Vagina (tissue), 2 donors: Measurements from ENCODE around the gene KNCN. TPM values are rescaled to one million over a fixed set of nuclear protein-coding genes. Genes with fewer than 3 reads are reported as not detected.

Source experiments
- DNase-seq, 2 donors: peaks; one replicate each; pipeline ENCODE4 v3.0.0-alpha.2; 2017; ENCODE audit errors: extremely low spot score in 2 of 2
- H3K27ac ChIP-seq: fragments of 200-600 bp; sonication (generic); one replicate; pipeline ENCODE4 v1.5.1; 2019
- H3K27me3 ChIP-seq: fragments of 200-600 bp; sonication (generic); one replicate; pipeline ENCODE4 v1.5.1; 2019
- H3K36me3 ChIP-seq, 2 donors: fragments of 200-600 bp; sonication (generic); one replicate each; pipeline ENCODE4 v1.5.1; 2017 to 2019
- H3K4me1 ChIP-seq: fragments of 200-600 bp; sonication (generic); one replicate; pipeline ENCODE4 v1.5.1; 2019
- H3K4me3 ChIP-seq, 2 donors: fragments of 200-600 bp; sonication (generic); 1 replicate in 1 of 2; 2 replicates in 1 of 2; pipeline ENCODE4 v1.5.1; 2016 to 2019
- H3K9me3 ChIP-seq: fragments of 200-600 bp; sonication (generic); one replicate; pipeline ENCODE4 v1.5.1; 2019
- POLR2A ChIP-seq, 2 donors: fragments of 450-650 bp; IDR thresholded peaks; one replicate each; pipeline ENCODE4 v1.6.1; 2017; ENCODE audit warnings: antibody characterized with exemption in 2 of 2, mild to moderate bottlenecking in 2 of 2, moderate library complexity in 2 of 2
- POLR2AphosphoS5 ChIP-seq, 2 donors: sonication (generic); formaldehyde crosslinking; IDR thresholded peaks; one replicate each; pipeline ENCODE4 v1.9.0; 2017; ENCODE audit warnings: antibody characterized with exemption in 2 of 2, mild to moderate bottlenecking in 2 of 2, low read depth in 1 of 2; ENCODE audit not compliant: insufficient read depth in 1 of 2
- intact Hi-C: fragments of 100-400 bp; cut with DNase I; formaldehyde crosslinking; loops from one replicate; pipeline ENCODE4 v1.15.1; 2023
- total RNA-seq: library from RNA; depleted of rRNA; stranded (reverse); fragments of >200 nt; gene quantifications from one replicate; pipeline ENCODE4 v1.2.3, GENCODE V29; 2016
- TF ChIP-seq, protein P1 (sequence below), 3 experiments: fragments of 450-650 bp in 2 of 3; fragments of 200-600 bp in 1 of 3; sonication (generic) in 1 of 3; IDR thresholded peaks; one replicate each; pipeline ENCODE4 v1.5.1; 2017 to 2019; ENCODE audit warnings: antibody characterized with exemption in 3 of 3, mild to moderate bottlenecking in 2 of 3, moderate library complexity in 2 of 3

The KNCN gene
- total RNA-seq, 1 donor from 2014 or later = not detected

DNA sequence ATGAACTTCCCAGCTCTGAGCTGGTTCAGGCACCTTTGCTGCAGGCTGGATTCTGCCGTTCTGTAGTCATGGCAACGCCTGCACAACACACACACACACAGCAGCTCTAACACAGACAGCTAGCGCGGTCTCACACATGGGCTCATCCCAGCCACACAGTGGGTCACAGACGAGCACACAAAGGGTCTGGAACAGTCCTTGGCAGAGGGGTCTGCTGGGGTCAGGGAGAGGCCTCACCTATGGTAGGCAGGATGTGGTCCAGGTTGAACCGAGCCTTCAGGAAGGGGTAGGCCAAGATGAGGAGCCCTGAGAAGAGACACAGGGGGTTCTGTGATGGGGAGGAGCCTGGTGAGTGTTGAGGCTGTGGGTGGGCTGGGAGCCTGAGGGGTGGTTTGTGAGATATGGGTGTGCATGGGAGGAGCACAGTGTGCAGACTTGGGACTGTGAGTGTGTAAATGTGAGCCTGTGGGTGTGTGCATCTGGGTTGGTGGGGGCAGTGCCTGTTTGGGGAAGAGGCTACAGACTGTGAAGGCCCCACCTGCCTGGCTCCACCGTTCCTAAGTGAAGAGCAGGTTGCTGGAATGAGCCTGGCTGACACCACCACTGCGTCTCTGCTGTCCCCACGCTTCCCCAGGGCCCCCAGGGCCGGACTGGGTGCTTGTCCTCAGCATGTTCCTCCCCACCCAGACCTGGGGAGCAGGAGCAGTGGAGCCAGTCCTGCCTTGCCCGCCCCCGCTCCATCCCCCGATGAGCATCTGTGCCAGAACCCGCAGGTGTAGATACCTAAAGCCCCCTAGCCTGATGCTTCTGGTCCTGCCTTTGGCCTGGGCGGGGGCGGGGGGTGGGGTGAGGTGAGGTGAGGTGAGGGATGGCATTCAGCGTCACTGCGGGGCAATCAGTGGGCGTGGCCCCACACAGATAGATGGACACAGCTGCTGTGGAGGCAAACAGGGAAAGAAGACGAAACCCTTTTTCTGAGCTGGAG lies 1.5 kb downstream of the KNCN start:
- no peaks in the 10 kb centered on the region for H3K9me3 ChIP-seq
- H3K4me1 ChIP-seq = no peaks in the 10 kb centered on the region
- no peak overlapping the region for H3K4me3 ChIP-seq
- H3K27me3 ChIP-seq = no peaks in the 10 kb centered on the region
- H3K36me3 ChIP-seq = no peaks in the 10 kb centered on the region
- no peak overlapping the region for H3K27ac ChIP-seq
- no peak for TF ChIP-seq POLR2A (IDR thresholded peaks at IDR 0.05)
- TF ChIP-seq POLR2AphosphoS5 (IDR thresholded peaks at IDR 0.05; ENCODE audit: insufficient read depth in 1 of 2, low read depth in 1 of 2) = no peak
- TF ChIP-seq, protein P1, sequence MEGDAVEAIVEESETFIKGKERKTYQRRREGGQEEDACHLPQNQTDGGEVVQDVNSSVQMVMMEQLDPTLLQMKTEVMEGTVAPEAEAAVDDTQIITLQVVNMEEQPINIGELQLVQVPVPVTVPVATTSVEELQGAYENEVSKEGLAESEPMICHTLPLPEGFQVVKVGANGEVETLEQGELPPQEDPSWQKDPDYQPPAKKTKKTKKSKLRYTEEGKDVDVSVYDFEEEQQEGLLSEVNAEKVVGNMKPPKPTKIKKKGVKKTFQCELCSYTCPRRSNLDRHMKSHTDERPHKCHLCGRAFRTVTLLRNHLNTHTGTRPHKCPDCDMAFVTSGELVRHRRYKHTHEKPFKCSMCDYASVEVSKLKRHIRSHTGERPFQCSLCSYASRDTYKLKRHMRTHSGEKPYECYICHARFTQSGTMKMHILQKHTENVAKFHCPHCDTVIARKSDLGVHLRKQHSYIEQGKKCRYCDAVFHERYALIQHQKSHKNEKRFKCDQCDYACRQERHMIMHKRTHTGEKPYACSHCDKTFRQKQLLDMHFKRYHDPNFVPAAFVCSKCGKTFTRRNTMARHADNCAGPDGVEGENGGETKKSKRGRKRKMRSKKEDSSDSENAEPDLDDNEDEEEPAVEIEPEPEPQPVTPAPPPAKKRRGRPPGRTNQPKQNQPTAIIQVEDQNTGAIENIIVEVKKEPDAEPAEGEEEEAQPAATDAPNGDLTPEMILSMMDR (IDR thresholded peaks at IDR 0.05) = no peak
- DNase-seq = no peak
- intact Hi-C loops = loop anchor here (10.0 kb wide), 1 partner anchor 175 kb away; no protein-coding TSS in a partner anchor

DNA sequence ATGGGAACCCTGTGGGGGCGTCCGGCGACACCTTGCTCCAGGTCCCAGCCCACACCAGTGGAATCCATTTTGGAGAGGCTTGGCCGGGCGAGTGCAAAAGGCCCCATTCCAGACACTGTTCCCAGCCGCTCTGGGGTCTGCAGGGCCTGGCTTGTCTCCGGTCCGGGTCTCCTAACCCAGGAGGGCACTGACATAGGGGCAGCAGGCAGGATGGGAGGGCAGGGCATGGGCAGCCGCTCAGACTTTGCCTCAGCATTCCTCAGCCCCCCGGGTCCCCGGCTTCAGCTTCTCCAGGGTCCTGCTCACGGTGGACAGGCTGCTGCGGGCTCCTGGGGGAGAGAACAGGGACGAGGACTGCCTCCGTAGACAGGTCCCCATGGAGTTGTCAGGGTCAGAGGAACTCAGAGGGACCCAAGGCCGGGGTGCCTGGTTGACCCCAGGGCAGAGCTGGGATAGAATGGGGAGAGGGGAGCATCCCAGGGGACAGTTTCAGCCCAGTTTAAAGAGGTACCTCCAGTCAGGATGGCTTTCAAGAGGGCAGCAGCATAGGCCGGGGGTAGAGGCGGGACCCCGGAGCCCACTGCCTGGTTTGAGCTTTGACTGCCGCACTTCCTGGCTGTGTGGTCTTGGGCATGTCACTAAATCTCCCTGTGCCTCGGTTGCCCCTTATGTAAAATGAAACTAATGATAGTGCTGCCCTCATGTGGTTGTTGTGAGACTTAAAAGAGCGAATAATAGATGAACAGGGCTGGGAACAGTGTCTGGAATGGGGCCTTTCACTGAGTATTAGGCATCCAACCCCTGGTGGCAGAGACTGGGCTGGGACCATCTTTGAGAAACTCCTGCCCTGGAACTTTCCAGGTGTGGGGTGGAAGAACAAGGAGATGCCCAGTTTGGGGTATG lies 3.7 kb downstream of the KNCN start:
- H3K4me1 ChIP-seq = peaks cover 9% of the 10 kb centered on the region
- H3K36me3 ChIP-seq = no peaks in the 10 kb centered on the region
- no peak overlapping the region for H3K4me3 ChIP-seq
- no peak for TF ChIP-seq POLR2A (IDR thresholded peaks at IDR 0.05)
- TF ChIP-seq, protein P1 (IDR thresholded peaks at IDR 0.05) = peak in 1 of 3 experiments; percentile 38
- no peak for TF ChIP-seq POLR2AphosphoS5 (IDR thresholded peaks at IDR 0.05; ENCODE audit: insufficient read depth in 1 of 2, low read depth in 1 of 2)
- DNase-seq = no peak
- intact Hi-C loops = loop anchor here (10.0 kb wide), 1 partner anchor 177 kb away; no protein-coding TSS in a partner anchor
- H3K27me3 ChIP-seq = peaks cover 8% of the 10 kb centered on the region
- H3K9me3 ChIP-seq = no peaks in the 10 kb centered on the region
- H3K27ac ChIP-seq = no peak overlapping the region

DNA sequence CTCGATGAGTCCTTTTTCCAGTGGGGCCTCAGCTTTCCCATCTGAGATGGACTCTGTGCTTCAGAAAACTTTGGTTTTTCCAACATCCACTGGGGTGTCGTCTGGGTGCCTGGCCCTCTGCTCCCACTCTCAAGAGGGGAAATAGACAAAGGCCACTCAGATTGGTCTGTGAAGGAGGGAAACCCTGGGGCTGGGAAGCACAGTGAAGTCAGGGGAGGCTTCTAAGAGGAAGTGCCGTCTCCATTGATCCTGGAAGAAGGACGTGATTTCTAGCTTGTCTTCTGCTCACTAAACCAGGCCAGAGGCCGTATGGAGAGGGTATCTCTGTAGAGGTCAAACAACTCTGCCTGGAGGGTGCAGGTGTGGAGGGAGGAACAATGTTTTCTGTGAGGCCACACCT lies 5.2 kb downstream of the KNCN start:
- Histone ChIP-seq H3K36me3 (no peaks in the 10 kb centered on the region), H3K27ac (no peak overlapping the region), H3K27me3 (peaks cover 8% of the 10 kb centered on the region), H3K9me3 (no peaks in the 10 kb centered on the region), H3K4me3 (no peak overlapping the region), H3K4me1 (peaks cover 9% of the 10 kb centered on the region)
- intact Hi-C loops = loop anchor here (10.0 kb wide), 1 partner anchor 179 kb away; no protein-coding TSS in a partner anchor
- TF ChIP-seq POLR2A (IDR thresholded peaks at IDR 0.05) = no peak
- TF ChIP-seq, protein P1 (IDR thresholded peaks at IDR 0.05) = no peak
- TF ChIP-seq POLR2AphosphoS5 (IDR thresholded peaks at IDR 0.05; ENCODE audit: insufficient read depth in 1 of 2, low read depth in 1 of 2) = no peak
- DNase-seq = no peak

DNA sequence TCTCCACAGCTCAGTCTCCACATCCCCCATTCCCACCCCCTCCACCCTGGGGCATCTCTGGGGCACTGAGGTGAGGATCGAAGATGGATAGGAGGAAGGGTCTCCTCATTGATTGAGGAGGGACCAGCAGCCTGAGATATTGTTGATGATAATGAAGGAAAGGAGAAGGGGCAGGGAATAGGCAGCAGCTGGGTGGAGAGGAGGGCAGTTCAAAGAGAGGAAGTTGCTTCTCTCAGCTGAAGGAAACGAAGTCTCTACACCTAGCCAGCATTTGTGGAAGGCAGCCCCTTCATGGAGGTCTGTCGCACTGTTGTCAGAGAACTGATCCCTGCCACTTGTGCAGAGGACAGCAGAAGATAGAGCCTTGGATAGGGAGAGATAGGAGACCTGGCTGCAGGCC lies 5.7 kb downstream of the KNCN start:
- Histone ChIP-seq H3K9me3 (no peaks in the 10 kb centered on the region), H3K27me3 (peaks cover 8% of the 10 kb centered on the region), H3K36me3 (no peaks in the 10 kb centered on the region), H3K27ac (no peak overlapping the region), H3K4me3 (no peak overlapping the region), H3K4me1 (peaks cover 9% of the 10 kb centered on the region)
- TF ChIP-seq POLR2A (IDR thresholded peaks at IDR 0.05) (no peak), POLR2AphosphoS5 (IDR thresholded peaks at IDR 0.05; ENCODE audit: insufficient read depth in 1 of 2, low read depth in 1 of 2) (no peak)
- TF ChIP-seq, protein P1 (IDR thresholded peaks at IDR 0.05) = no peak
- intact Hi-C loops = loop anchor here (10.0 kb wide), 1 partner anchor 179 kb away; no protein-coding TSS in a partner anchor
- no peak for DNase-seq
